ENCODE results near the gene MAGI1. TPM values are rescaled to one million over a fixed set of nuclear protein-coding genes. Genes with fewer than 3 reads are reported as not detected.
A peak's percentile ranks its signal among the peaks of the same experiment; 100 is the strongest.
"Not testable (repeated sequence)": the region's sequence is repeated elsewhere in the genome, so short reads cannot be mapped to it uniquely, and the experiment has no call there.

Gene MAGI1
- total and polyA plus RNA-seq, 2 donors (not counting 1 experiment from before 2014, with no cell fraction given), result 15.7 to 23.7 TPM

DNA sequence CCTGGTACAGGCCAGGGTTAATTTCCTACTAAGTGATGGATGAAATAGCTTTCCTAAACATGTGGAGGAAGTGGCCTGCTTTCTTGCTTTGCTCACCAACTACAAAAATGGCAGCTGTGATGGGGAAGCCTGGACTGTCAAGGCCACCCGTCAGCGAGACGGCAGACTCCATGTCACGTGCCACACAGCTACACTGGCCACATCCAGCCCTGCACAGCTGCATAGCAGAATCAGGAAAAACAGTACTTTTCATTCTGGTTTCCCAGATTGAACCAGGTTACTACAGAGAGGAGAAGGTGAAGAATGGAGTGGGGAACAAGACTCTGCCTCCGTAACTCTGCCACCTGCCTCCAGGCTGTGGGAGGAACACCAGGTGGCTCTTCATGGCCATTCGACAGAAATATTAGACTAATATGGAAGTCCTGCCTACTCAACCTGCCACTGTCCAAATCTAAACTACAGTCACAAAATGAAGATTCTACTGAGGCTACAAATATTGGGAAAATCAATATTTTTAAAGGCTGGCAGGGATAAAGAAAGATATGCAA is 174.3 kb downstream of the MAGI1 start:
- Histone ChIP-seq H2AFZ (ENCODE audit: low read length) (no peak overlapping the region), H3K27me3 (ENCODE audit: control insufficient read depth, insufficient read depth, low read length) (no peaks in the 10 kb centered on the region), H3K4me3 (replicated peaks in 1 of 4; ENCODE audit: control extremely low read depth in 1 of 4, insufficient read depth in 1 of 4, low read depth in 3 of 4, low read length in 4 of 4) (no peak overlapping the region), H3K9ac (ENCODE audit: insufficient read depth, low read length) (no peak overlapping the region), H3K27ac (ENCODE audit: insufficient read depth, low read length) (no peak overlapping the region), H3K4me2 (ENCODE audit: extremely low read depth, insufficient read depth, low read length) (no peak overlapping the region), H3K4me1 (ENCODE audit: control insufficient read depth, extremely low read depth, insufficient read depth, low read length) (no peaks in the 10 kb centered on the region), H4K20me1 (ENCODE audit: control insufficient read depth, extremely low read depth, insufficient read depth, low read length) (no peaks in the 10 kb centered on the region), H3K79me2 (ENCODE audit: control insufficient read depth, insufficient read depth, low read length) (no peaks in the 10 kb centered on the region), H3K36me3 (ENCODE audit: control insufficient read depth, insufficient read depth, low read length) (no peaks in the 10 kb centered on the region), H3K9me3 (ENCODE audit: control insufficient read depth, insufficient read depth, low read depth, low read length) (no peaks in the 10 kb centered on the region)
- DNase-seq (ENCODE audit: low read depth in 2 of 2), result no peak
- no peak for TF ChIP-seq EZH2 (IDR thresholded peaks at IDR 0.05; ENCODE audit: low read length, missing control alignments)
- no peak for TF ChIP-seq CTCF (conservative IDR thresholded peaks at IDR 0.05 in 1 of 2, IDR thresholded peaks at IDR 0.05 in 1 of 2; ENCODE audit: low read depth in 1 of 2, low read length in 2 of 2)

GRCh38 chr3:65861718-65862117 is 177.0 kb downstream of the MAGI1 start:
- H4K20me1 ChIP-seq (ENCODE audit: control insufficient read depth, extremely low read depth, insufficient read depth, low read length), result no peaks in the 10 kb centered on the region
- no peak overlapping the region for H3K9ac ChIP-seq (ENCODE audit: insufficient read depth, low read length)
- no peaks in the 10 kb centered on the region for H3K36me3 ChIP-seq (ENCODE audit: control insufficient read depth, insufficient read depth, low read length)
- no peaks in the 10 kb centered on the region for H3K9me3 ChIP-seq (ENCODE audit: control insufficient read depth, insufficient read depth, low read depth, low read length)
- H3K79me2 ChIP-seq (ENCODE audit: control insufficient read depth, insufficient read depth, low read length), result no peaks in the 10 kb centered on the region
- TF ChIP-seq EZH2 (IDR thresholded peaks at IDR 0.05; ENCODE audit: low read length, missing control alignments) (no peak), CTCF (conservative IDR thresholded peaks at IDR 0.05 in 1 of 2, IDR thresholded peaks at IDR 0.05 in 1 of 2; ENCODE audit: low read depth in 1 of 2, low read length in 2 of 2) (no peak)
- no peak overlapping the region for H3K4me3 ChIP-seq (replicated peaks in 1 of 4; ENCODE audit: control extremely low read depth in 1 of 4, insufficient read depth in 1 of 4, low read depth in 3 of 4, low read length in 4 of 4)
- no peak overlapping the region for H2AFZ ChIP-seq (ENCODE audit: low read length)
- no peaks in the 10 kb centered on the region for H3K4me1 ChIP-seq (ENCODE audit: control insufficient read depth, extremely low read depth, insufficient read depth, low read length)
- no peak overlapping the region for H3K4me2 ChIP-seq (ENCODE audit: extremely low read depth, insufficient read depth, low read length)
- H3K27me3 ChIP-seq (ENCODE audit: control insufficient read depth, insufficient read depth, low read length), result no peaks in the 10 kb centered on the region
- H3K27ac ChIP-seq (ENCODE audit: insufficient read depth, low read length), result no peak overlapping the region
- DNase-seq (ENCODE audit: low read depth in 2 of 2), result peak in 1 of 2 donors; percentile 37

GRCh38 chr3:65859612-65860011 is 179.1 kb downstream of the MAGI1 start:
- not testable (repeated sequence) for H3K9me3 ChIP-seq (ENCODE audit: control insufficient read depth, insufficient read depth, low read depth, low read length); H3K4me3 ChIP-seq (replicated peaks in 1 of 4; ENCODE audit: control extremely low read depth in 1 of 4, insufficient read depth in 1 of 4, low read depth in 3 of 4, low read length in 4 of 4); H3K36me3 ChIP-seq (ENCODE audit: control insufficient read depth, insufficient read depth, low read length); H3K27me3 ChIP-seq (ENCODE audit: control insufficient read depth, insufficient read depth, low read length); DNase-seq (ENCODE audit: low read depth in 2 of 2); H2AFZ ChIP-seq (ENCODE audit: low read length); H3K27ac ChIP-seq (ENCODE audit: insufficient read depth, low read length); H3K79me2 ChIP-seq (ENCODE audit: control insufficient read depth, insufficient read depth, low read length); H3K4me1 ChIP-seq (ENCODE audit: control insufficient read depth, extremely low read depth, insufficient read depth, low read length); H3K4me2 ChIP-seq (ENCODE audit: extremely low read depth, insufficient read depth, low read length); H3K9ac ChIP-seq (ENCODE audit: insufficient read depth, low read length); H4K20me1 ChIP-seq (ENCODE audit: control insufficient read depth, extremely low read depth, insufficient read depth, low read length)
